HG03097 (cell line): ENCODE results near the gene MCL1.

Source experiments
- ATAC-seq: cut with Tn5 transposase; IDR thresholded peaks from one replicate; pipeline ENCODE4 v1.9.1; 2021; ENCODE audit not compliant: unreplicated experiment, low FRiP score

Gene MCL1

GRCh38 chr1:150546294-150546937, 33.0 kb downstream of the MCL1 start:
- ATAC-seq = no peak

- ATAC-seq = no peak
These were observed 33.9 kb downstream of the MCL1 start for GRCh38 chr1:150545486-150546032.

- no peak for ATAC-seq
These were observed 35.2 kb downstream of the MCL1 start for GRCh38 chr1:150544204-150544603.

- no peak for ATAC-seq
These were observed 35.8 kb downstream of the MCL1 start for GRCh38 chr1:150543500-150544143.

- ATAC-seq = no peak
These were observed 41.4 kb downstream of the MCL1 start for GRCh38 chr1:150537732-150538684.

GRCh38 chr1:150536836-150537731, 42.3 kb downstream of the MCL1 start:
- no peak for ATAC-seq

GRCh38 chr1:150535511-150536287, 43.7 kb downstream of the MCL1 start:
- no peak for ATAC-seq

GRCh38 chr1:150534002-150534401, 45.4 kb downstream of the MCL1 start:
- ATAC-seq = no peak

GRCh38 chr1:150532860-150533259, 46.5 kb downstream of the MCL1 start:
- ATAC-seq = no peak

- ATAC-seq = no peak
These were observed 48.8 kb downstream of the MCL1 start for GRCh38 chr1:150530491-150531159.

GRCh38 chr1:150529017-150529416, 50.4 kb downstream of the MCL1 start:
- ATAC-seq = no peak

GRCh38 chr1:150528196-150528595, 51.2 kb downstream of the MCL1 start:
- no peak for ATAC-seq

- ATAC-seq = no peak
These were observed 54.1 kb downstream of the MCL1 start for GRCh38 chr1:150525348-150525747.
